Tibial nerve (tissue), 4 donors: ENCODE results near the gene COL6A3. TPM values are rescaled to one million over a fixed set of nuclear protein-coding genes. Genes with fewer than 3 reads are reported as not detected.
A peak's percentile ranks its signal among the peaks of the same experiment; 100 is the strongest.

Experiments used
- DNase-seq, 2 donors: peaks; one replicate each; pipeline ENCODE4 v3.0.0-alpha.2; 2019; ENCODE audit warnings: low spot score in 2 of 2
- H3K27ac ChIP-seq, 4 donors: fragments of 200-600 bp; sonication (generic) in 3 of 4; one replicate each; pipeline ENCODE4 v1.5.1; 2017 to 2019; ENCODE audit warnings: mild to moderate bottlenecking in 1 of 4
- H3K27me3 ChIP-seq, 2 donors: fragments of 200-600 bp; sonication (generic) in 1 of 2; one replicate each; pipeline versions ENCODE4 v1.5.1 to v1.6.0; 2017 to 2019
- H3K36me3 ChIP-seq, 3 donors: fragments of 200-600 bp; sonication (generic); one replicate each; pipeline ENCODE4 v1.5.1; 2018 to 2019
- H3K4me1 ChIP-seq, 4 donors: fragments of 200-600 bp; sonication (generic) in 3 of 4; one replicate each; pipeline ENCODE4 v1.5.1; 2017 to 2019
- H3K4me3 ChIP-seq, 4 donors: fragments of 200-600 bp; sonication (generic) in 3 of 4; one replicate each; pipeline ENCODE4 v1.5.1; 2017 to 2019; ENCODE audit warnings: mild to moderate bottlenecking in 1 of 4, moderate library complexity in 1 of 4
- H3K9me3 ChIP-seq, 4 donors: fragments of 200-600 bp; sonication (generic) in 3 of 4; one replicate each; pipeline ENCODE4 v1.5.1; 2017 to 2019
- CTCF ChIP-seq, 5 experiments: fragments of 200-600 bp in 3 of 5; fragments of 450-650 bp in 2 of 5; sonication (generic) in 3 of 5; IDR thresholded peaks; one replicate each; pipeline ENCODE4 v1.5.1; 2016 to 2019; ENCODE audit warnings: antibody characterized with exemption in 5 of 5, mild to moderate bottlenecking in 3 of 5, moderate library complexity in 2 of 5
- EP300 ChIP-seq, 2 donors: sonication (generic); formaldehyde crosslinking; IDR thresholded peaks; one replicate each; pipeline ENCODE4 v1.6.1; 2017; ENCODE audit warnings: antibody characterized with exemption in 2 of 2, mild to moderate bottlenecking in 1 of 2
- POLR2A ChIP-seq, 2 donors: fragments of 450-650 bp; IDR thresholded peaks; one replicate each; pipeline ENCODE4 v1.6.1; 2017; ENCODE audit warnings: antibody characterized with exemption in 2 of 2, mild to moderate bottlenecking in 2 of 2, moderate library complexity in 2 of 2
- WGBS, 2 donors: methylation state at CpG; one replicate each; pipeline ENCODE4 v1.1.5; 2018; 5-methylcytosine and 5-hydroxymethylcytosine counted together
- total RNA-seq, 4 donors: library from RNA; depleted of rRNA; stranded (reverse); fragments of >200 nt; gene quantifications; one replicate each; pipeline ENCODE4 v1.1.0, GENCODE V29; 2016

COL6A3 gene
- total RNA-seq, 4 donors from 2014 or later: 228 to 558 (median 364) TPM

- WGBS, 2 donors: 83% methylated on average over 14 of the region's 14 CpGs
- no peaks in the 10 kb centered on the region for H3K9me3 ChIP-seq
- TF ChIP-seq CTCF (IDR thresholded peaks at IDR 0.05) (no peak), POLR2A (IDR thresholded peaks at IDR 0.05) (no peak), EP300 (IDR thresholded peaks at IDR 0.05) (no peak)
- DNase-seq: no peak
- H3K36me3 ChIP-seq: no peaks in the 10 kb centered on the region
- no peak overlapping the region for H3K4me3 ChIP-seq
- no peaks in the 10 kb centered on the region for H3K27me3 ChIP-seq
- peak overlapping the region; percentile 20 to 72 (median 50) for H3K27ac ChIP-seq
- H3K4me1 ChIP-seq: peaks cover 0 to 49% (median 2%) of the 10 kb centered on the region in 4 donors
Observed at GRCh38 chr2:237327175-237327950, 86.6 kb downstream of the COL6A3 start.

- 41% methylated on average over 12 of the region's 12 CpGs for WGBS, 2 donors
- Histone ChIP-seq H3K4me3 (no peak overlapping the region), H3K9me3 (no peaks in the 10 kb centered on the region), H3K4me1 (peaks cover 0 to 57% (median 5%) of the 10 kb centered on the region in 4 donors), H3K36me3 (no peaks in the 10 kb centered on the region), H3K27ac (peak overlapping the region; percentile 20 to 72 (median 50)), H3K27me3 (no peaks in the 10 kb centered on the region)
- DNase-seq: no peak
- TF ChIP-seq CTCF (IDR thresholded peaks at IDR 0.05) (no peak), EP300 (IDR thresholded peaks at IDR 0.05) (peak in 1 of 2 donors; percentile 37), POLR2A (IDR thresholded peaks at IDR 0.05) (no peak)
Observed at GRCh38 chr2:237326266-237327171, 87.4 kb downstream of the COL6A3 start.

- H3K27me3 ChIP-seq: no peaks in the 10 kb centered on the region
- no peak for TF ChIP-seq CTCF (IDR thresholded peaks at IDR 0.05)
- no peak for TF ChIP-seq EP300 (IDR thresholded peaks at IDR 0.05)
- TF ChIP-seq POLR2A (IDR thresholded peaks at IDR 0.05): no peak
- peaks cover 0 to 65% (median 5%) of the 10 kb centered on the region in 4 donors for H3K4me1 ChIP-seq
- no peaks in the 10 kb centered on the region for H3K9me3 ChIP-seq
- H3K36me3 ChIP-seq: no peaks in the 10 kb centered on the region
- H3K4me3 ChIP-seq: no peak overlapping the region
- no peak for DNase-seq
- peak overlapping the region in 3 of 4 donors; percentile 55 to 65 (median 64) for H3K27ac ChIP-seq
- 59 to 62% methylated on average over 5 of the region's 5 CpGs for WGBS, 2 donors
Observed at GRCh38 chr2:237324837-237325236, 89.1 kb downstream of the COL6A3 start.

- WGBS, 2 donors: 69 to 78% methylated on average over 12 of the region's 12 CpGs
- H3K27ac ChIP-seq: peak overlapping the region in 3 of 4 donors; percentile 22 to 65 (median 55)
- peaks cover 0 to 65% (median 5%) of the 10 kb centered on the region in 4 donors for H3K4me1 ChIP-seq
- H3K4me3 ChIP-seq: no peak overlapping the region
- no peak for DNase-seq
- H3K27me3 ChIP-seq: no peaks in the 10 kb centered on the region
- no peaks in the 10 kb centered on the region for H3K9me3 ChIP-seq
- no peaks in the 10 kb centered on the region for H3K36me3 ChIP-seq
- TF ChIP-seq POLR2A (IDR thresholded peaks at IDR 0.05): no peak
- TF ChIP-seq EP300 (IDR thresholded peaks at IDR 0.05): no peak
- no peak for TF ChIP-seq CTCF (IDR thresholded peaks at IDR 0.05)
Observed at GRCh38 chr2:237324405-237324831, 89.5 kb downstream of the COL6A3 start.
